ENCODE results near the gene C4orf50.

The C4orf50 gene

GRCh38 chr4:5921101-5921980, 96.9 kb downstream of the C4orf50 start:
- DNase-seq (ENCODE audit: low read depth): no peak

- no peak for DNase-seq (ENCODE audit: low read depth)
Measured at GRCh38 chr4:5919571-5919970, 98.7 kb downstream of the C4orf50 start.

- DNase-seq (ENCODE audit: low read depth): no peak
Measured at GRCh38 chr4:5919044-5919443, 99.2 kb downstream of the C4orf50 start.

- DNase-seq (ENCODE audit: low read depth): no peak
Measured at GRCh38 chr4:5918331-5918985, 99.8 kb downstream of the C4orf50 start.

- DNase-seq (ENCODE audit: low read depth): no peak
Measured at GRCh38 chr4:5917672-5918071, 100.6 kb downstream of the C4orf50 start.

GRCh38 chr4:5916229-5916628, 102.0 kb downstream of the C4orf50 start:
- DNase-seq (ENCODE audit: low read depth): no peak

GRCh38 chr4:5913454-5913853, 104.8 kb downstream of the C4orf50 start:
- no peak for DNase-seq (ENCODE audit: low read depth)

- DNase-seq (ENCODE audit: low read depth): no peak
Measured at GRCh38 chr4:5912614-5913019, 105.6 kb downstream of the C4orf50 start.

- no peak for DNase-seq (ENCODE audit: low read depth)
Measured at GRCh38 chr4:5908876-5909427, 109.3 kb downstream of the C4orf50 start.

GRCh38 chr4:5906191-5906590, 112.0 kb downstream of the C4orf50 start:
- no peak for DNase-seq (ENCODE audit: low read depth)

- no peak for DNase-seq (ENCODE audit: low read depth)
Measured at GRCh38 chr4:5905714-5906113, 112.5 kb downstream of the C4orf50 start.

- no peak for DNase-seq (ENCODE audit: low read depth)
Measured at GRCh38 chr4:5900844-5901243, 117.4 kb downstream of the C4orf50 start.

- DNase-seq (ENCODE audit: low read depth): no peak
Measured at GRCh38 chr4:5899881-5900280, 118.3 kb downstream of the C4orf50 start.

- DNase-seq (ENCODE audit: low read depth): no peak
Measured at GRCh38 chr4:5899396-5899795, 118.8 kb downstream of the C4orf50 start.

- DNase-seq (ENCODE audit: low read depth): no peak
Measured at GRCh38 chr4:5897674-5898073, 120.6 kb downstream of the C4orf50 start.

- DNase-seq (ENCODE audit: low read depth): no peak
Measured at GRCh38 chr4:5895287-5895686, 122.9 kb downstream of the C4orf50 start.

GRCh38 chr4:5894266-5894665, 124.0 kb downstream of the C4orf50 start:
- DNase-seq (ENCODE audit: low read depth): no peak

- DNase-seq (ENCODE audit: low read depth): no peak
Measured at GRCh38 chr4:5893591-5893990, 124.6 kb downstream of the C4orf50 start.

- DNase-seq (ENCODE audit: low read depth): no peak
Measured at GRCh38 chr4:5893004-5893580, 125.1 kb downstream of the C4orf50 start, which contains the start of gene CRMP1. Gene CRMP1, minus strand, starts transcription at chr4:5893086. Its CDS starts 117 bp downstream, at chr4:5892969.

GRCh38 chr4:5892323-5893003, 125.8 kb downstream of the C4orf50 start:
- no peak for DNase-seq (ENCODE audit: low read depth)

GRCh38 chr4:5891563-5892322, 126.5 kb downstream of the C4orf50 start:
- DNase-seq (ENCODE audit: low read depth): no peak

Measured in activated T-cell treated with anti-CD3 and anti-CD28 coated beads for 24 hours (primary cell).